K562 (cell line): ENCODE results near the gene PHACTR2. TPM values are rescaled to one million over a fixed set of nuclear protein-coding genes. Genes with fewer than 3 reads are reported as not detected.

ENCODE experiments used
- ATAC-seq: fragments of 200-7000 bp; cut with Tn5 transposase; 3 replicates; pipeline ENCODE4 v1.9.1; 2020; ENCODE audit warnings: moderate library complexity
- BruUV-seq: library from RNA; stranded (reverse); fragments of 400-500 nt; replicated peaks from 2 replicates; lab custom pipeline; 2021; lab: Mats Ljungman, UMichigan
- CTCF ChIA-PET: fragments of 300-600 bp; formaldehyde crosslinking; extraction: SDS; loops from one replicate; lab custom pipeline; 2021; ENCODE audit warnings: low intra/inter-chr PET ratio; lab: Yijun Ruan, JAX
- POLR2A ChIA-PET: fragments of 300-600, 350-650 bp; sonication (Branson Sonifier 250); formaldehyde crosslinking; extraction: SDS; loops from one replicate; lab custom pipeline; 2021; ENCODE audit warnings: antibody characterized with exemption, inconsistent platforms; lab: Yijun Ruan, JAX
- DNase-seq, 4 experiments: peaks; one replicate each; pipeline versions ENCODE4 v3.0.0 to v3.0.0-alpha.2; 2011 to 2018; ENCODE audit warnings: low spot score in 3 of 4, mixed read lengths in 3 of 4; ENCODE audit errors: extremely low read depth in 1 of 4
- FAIRE-seq: peaks from 2 replicates; lab custom pipeline; 2011; peaks lifted over from hg19 to GRCh38; lab: Jason Lieb, UNC
- H2AFZ ChIP-seq: 2 replicates; pipeline ENCODE4 v1.6.0; 2011; ENCODE audit warnings: low read depth, low read length, control low read depth, inconsistent platforms
- H3K27ac ChIP-seq: fragments of 200-600 bp; 3 replicates; pipeline ENCODE4 v1.8.0; 2011; ENCODE audit warnings: low read depth, mild to moderate bottlenecking, control low read depth, inconsistent platforms, low read length, moderate library complexity, mixed read lengths; ENCODE audit errors: extremely low read depth
- H3K27me3 ChIP-seq, 2 experiments: fragments of 300-600 bp in 1 of 2; 2 replicates in 1 of 2; 3 replicates in 1 of 2; pipeline versions ENCODE4 v1.6.0 to v1.8.0; 2011; ENCODE audit warnings: inconsistent platforms in 2 of 2, low read length in 2 of 2, mild to moderate bottlenecking in 1 of 2, mixed read lengths in 1 of 2, moderate library complexity in 1 of 2; ENCODE audit not compliant: control insufficient read depth in 2 of 2, insufficient read depth in 2 of 2
- H3K36me3 ChIP-seq: fragments of 300-600 bp; 3 replicates; pipeline ENCODE4 v1.8.0; 2011; ENCODE audit warnings: mild to moderate bottlenecking, low read length, inconsistent platforms; ENCODE audit not compliant: control insufficient read depth, insufficient read depth
- H3K4me1 ChIP-seq, 2 experiments: fragments of 200-600 bp in 1 of 2; replicated peaks in 1 of 2; 2 replicates in 1 of 2; 3 replicates in 1 of 2; pipeline versions ENCODE4 v1.5.1 to v1.8.0; 2011; ENCODE audit warnings: inconsistent platforms in 2 of 2, low read length in 2 of 2, mild to moderate bottlenecking in 1 of 2, mixed read lengths in 1 of 2, moderate library complexity in 1 of 2; ENCODE audit not compliant: control insufficient read depth in 2 of 2, insufficient read depth in 2 of 2
- H3K4me2 ChIP-seq: 2 replicates; pipeline ENCODE4 v1.6.1; 2011; ENCODE audit warnings: low read length, control low read depth, inconsistent platforms, mixed read lengths; ENCODE audit not compliant: insufficient read depth
- H3K4me3 ChIP-seq: fragments of 200-600 bp; sonication (generic), shearing (Covaris generic); 2 replicates; pipeline ENCODE4 v1.5.1; 2016; ENCODE audit warnings: control low read depth, inconsistent platforms
- H3K79me2 ChIP-seq: fragments of 200-600 bp; 3 replicates; pipeline ENCODE4 v1.8.0; 2011; ENCODE audit warnings: low read length, inconsistent platforms; ENCODE audit not compliant: control insufficient read depth, insufficient read depth
- H3K9ac ChIP-seq, 2 experiments: 2 replicates each; pipeline versions ENCODE4 v1.6.0 to v1.6.1; 2011; ENCODE audit warnings: low read depth in 2 of 2, low read length in 2 of 2, control low read depth in 1 of 2, inconsistent platforms in 1 of 2, mild to moderate bottlenecking in 1 of 2, mixed read lengths in 1 of 2; ENCODE audit not compliant: insufficient read depth in 1 of 2
- H3K9me1 ChIP-seq: one replicate; pipeline ENCODE4 v1.6.0; 2011; ENCODE audit warnings: inconsistent platforms, mild to moderate bottlenecking, low read length, moderate library complexity; ENCODE audit not compliant: control insufficient read depth, insufficient read depth
- H3K9me3 ChIP-seq: replicated peaks from 2 replicates; pipeline ENCODE4 v1.5.1; 2011; ENCODE audit warnings: low read depth, low read length, inconsistent platforms; ENCODE audit not compliant: control insufficient read depth, insufficient read depth
- H4K20me1 ChIP-seq: replicated peaks from 2 replicates; pipeline ENCODE4 v1.6.1; 2011; ENCODE audit warnings: low read length, inconsistent platforms, mixed read lengths; ENCODE audit not compliant: control insufficient read depth, insufficient read depth
- CREBBP ChIP-seq: IDR thresholded peaks from one replicate; pipeline ENCODE4 v1.6.1; 2012; ENCODE audit warnings: low read depth, mild to moderate bottlenecking, control low read depth, inconsistent platforms, low read length
- KDM4B ChIP-seq, 2 experiments: fragments of 450-650 bp in 1 of 2; sonication (generic) in 1 of 2; IDR thresholded peaks; 2 replicates each; pipeline ENCODE4 v1.6.1; 2016 to 2017; ENCODE audit warnings: borderline replicate concordance in 2 of 2, antibody characterized with exemption in 1 of 2, low read depth in 1 of 2, mild to moderate bottlenecking in 1 of 2
- MAFK ChIP-seq: IDR thresholded peaks from 2 replicates; pipeline ENCODE4 v1.6.1; 2011; ENCODE audit warnings: low read length, improper control_type of control experiment
- SRF ChIP-seq, 2 experiments: fragments of 250-450, 450-650 bp in 1 of 2; sonication (Bioruptor Pico) in 1 of 2; sonication (generic) in 1 of 2; formaldehyde crosslinking; IDR thresholded peaks; 2 replicates each; pipeline versions ENCODE4 v1.5.0 to v1.5.1; 2020 to 2022; ENCODE audit warnings: mild to moderate bottlenecking in 1 of 2, missing genetic modification reagents in 1 of 2
- ZBTB1 ChIP-seq: sonication (generic); formaldehyde crosslinking; IDR thresholded peaks from 2 replicates; pipeline ENCODE4 v1.8.1; 2023; ENCODE audit warnings: missing genetic modification reagents, low read depth, mild to moderate bottlenecking, borderline replicate concordance
- WGBS: fragments of 100-300 bp; shearing (Covaris generic); methylation state at CpG from one replicate; pipeline ENCODE4 v1.1.6; 2016; ENCODE audit warnings: low coverage, mixed read lengths; ENCODE audit not compliant: insufficient coverage; ENCODE audit errors: missing lambda C conversion rate; 5-methylcytosine and 5-hydroxymethylcytosine counted together
- in situ Hi-C: fragments of 300-500 bp; cut with MboI; formaldehyde crosslinking; loops from 4 replicates; pipeline ENCODE4 v1.15.0; 2018; ENCODE audit warnings: inconsistent platforms, mixed read lengths
- intact Hi-C: fragments of 100-400 bp; cut with micrococcal nuclease; formaldehyde crosslinking; loops from 2 replicates; pipeline ENCODE4 v1.14.2; 2022
- polyA plus RNA-seq, 8 experiments: library from polyadenylated mRNA; depleted of rRNA in 4 of 8; stranded (reverse) in 5 of 8; unstranded in 3 of 8; fragments of >200 nt; fragmentation: Nextera tagmentation in 2 of 8; fragmentation: Illumina TruSeq in 1 of 8; extraction: Ambion mirVana in 2 of 8; extraction: Trizol in 1 of 8; gene quantifications; 2 replicates each; pipeline versions ENCODE4 v1.2.1 to v1.2.3, GENCODE V29; 2011 to 2014; ENCODE audit warnings: inconsistent platforms in 1 of 8, missing spikeins in 1 of 8
- total RNA-seq, 7 experiments: library from RNA; depleted of rRNA in 6 of 7; stranded (reverse); fragments of >200 nt in 6 of 7; fragmentation: Illumina TruSeq in 2 of 7; extraction: Trizol in 2 of 7; gene quantifications; 2 replicates each; pipeline versions ENCODE4 v1.2.1 to v1.2.3, GENCODE V29; 2011 to 2021; ENCODE audit warnings: low replicate concordance in 1 of 7
- TF ChIP-seq, protein P1 (sequence below): sonication (generic); formaldehyde crosslinking; IDR thresholded peaks from 2 replicates; pipeline ENCODE4 v1.8.1; 2023; ENCODE audit warnings: mild to moderate bottlenecking, missing genetic modification reagents
- TF ChIP-seq, protein P2 (sequence below): fragments of 250-450 bp; sonication (Bioruptor Pico); IDR thresholded peaks from 2 replicates; pipeline ENCODE4 v1.8.0; 2021; ENCODE audit warnings: moderate library complexity, mild to moderate bottlenecking, inconsistent platforms

Gene PHACTR2
- total and polyA plus RNA-seq, 9 of the 15 experiments (the other 6 are each of a cell fraction or from before 2014, with no cell fraction given): 5.3 to 52.5 (median 22.9) TPM

DNA sequence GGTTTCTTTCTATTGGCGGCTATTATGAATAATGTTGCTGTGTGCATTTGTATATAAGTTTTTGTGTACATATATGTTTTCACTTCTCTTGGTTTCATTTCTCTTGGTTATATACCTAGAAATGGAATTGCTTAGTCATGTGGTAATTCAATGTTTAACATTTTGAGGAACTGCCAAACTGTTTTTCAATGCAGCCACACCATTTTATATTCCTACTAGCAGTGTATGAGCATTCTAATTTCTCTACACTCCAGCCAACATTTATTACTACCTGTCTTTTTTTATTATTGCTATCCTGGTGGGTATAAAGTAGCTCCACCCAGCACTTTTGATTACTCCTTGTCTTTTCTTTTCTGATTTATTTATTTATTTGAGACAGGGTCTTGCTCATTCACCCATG lies 54.8 kb downstream of the PHACTR2 start (continued):
- TF ChIP-seq, protein P1, sequence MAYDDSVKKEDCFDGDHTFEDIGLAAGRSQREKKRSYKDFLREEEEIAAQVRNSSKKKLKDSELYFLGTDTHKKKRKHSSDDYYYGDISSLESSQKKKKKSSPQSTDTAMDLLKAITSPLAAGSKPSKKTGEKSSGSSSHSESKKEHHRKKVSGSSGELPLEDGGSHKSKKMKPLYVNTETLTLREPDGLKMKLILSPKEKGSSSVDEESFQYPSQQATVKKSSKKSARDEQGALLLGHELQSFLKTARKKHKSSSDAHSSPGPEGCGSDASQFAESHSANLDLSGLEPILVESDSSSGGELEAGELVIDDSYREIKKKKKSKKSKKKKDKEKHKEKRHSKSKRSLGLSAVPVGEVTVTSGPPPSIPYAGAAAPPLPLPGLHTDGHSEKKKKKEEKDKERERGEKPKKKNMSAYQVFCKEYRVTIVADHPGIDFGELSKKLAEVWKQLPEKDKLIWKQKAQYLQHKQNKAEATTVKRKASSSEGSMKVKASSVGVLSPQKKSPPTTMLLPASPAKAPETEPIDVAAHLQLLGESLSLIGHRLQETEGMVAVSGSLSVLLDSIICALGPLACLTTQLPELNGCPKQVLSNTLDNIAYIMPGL (CRISPR knock-in tag): no peak
- no peak for TF ChIP-seq KDM4B (IDR thresholded peaks at IDR 0.05; ENCODE audit: borderline replicate concordance in 2 of 2, low read depth in 1 of 2)

DNA sequence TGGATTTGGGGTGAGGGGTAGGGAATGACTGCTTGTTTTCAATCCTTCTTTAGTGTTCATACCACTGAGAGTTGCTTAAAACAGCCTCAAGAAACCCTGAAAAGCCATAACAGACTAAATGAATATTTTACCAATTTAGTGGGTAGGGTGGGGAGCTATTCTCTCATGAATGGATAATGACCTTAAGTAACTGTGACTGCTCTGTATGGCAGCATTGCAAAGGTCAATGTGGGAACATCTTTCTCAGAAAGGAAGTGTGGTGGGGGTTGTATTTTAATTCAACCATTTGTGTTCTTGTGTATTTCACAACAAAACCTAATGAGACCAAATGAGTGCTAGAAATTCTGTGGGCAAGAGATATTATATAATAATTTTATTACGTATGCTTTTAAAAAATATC lies 55.7 kb downstream of the PHACTR2 start:
- no peak for DNase-seq
- Histone ChIP-seq H3K9me1 (no peaks in the 10 kb centered on the region), H3K4me3 (no peak overlapping the region), H3K9ac (no peak overlapping the region), H3K4me2 (no peak overlapping the region), H3K27ac (no peak overlapping the region), H3K9me3 (no peaks in the 10 kb centered on the region), H3K79me2 (no peaks in the 10 kb centered on the region), H3K4me1 (peaks cover 0 to 25% of the 10 kb centered on the region in 2 experiments; a peak in 2 of 5 replicates), H4K20me1 (no peaks in the 10 kb centered on the region), H2AFZ (no peak overlapping the region), H3K36me3 (no peaks in the 10 kb centered on the region), H3K27me3 (no peaks in the 10 kb centered on the region)
- no TSS peak for BruUV-seq
- intact Hi-C loops (no loop called here), in situ Hi-C loops (no loop called here)
- ATAC-seq: no peak
- no peak for FAIRE-seq
- POLR2A ChIA-PET: no interaction called here
- no peak for TF ChIP-seq MAFK
- TF ChIP-seq, protein P2, sequence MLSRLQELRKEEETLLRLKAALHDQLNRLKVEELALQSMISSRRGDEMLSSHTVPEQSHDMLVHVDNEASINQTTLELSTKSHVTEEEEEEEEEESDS (CRISPR knock-in tag): no peak
- no peak for TF ChIP-seq SRF (CRISPR knock-in tag; IDR thresholded peaks at IDR 0.05)
- TF ChIP-seq CREBBP: no peak
- TF ChIP-seq ZBTB1 (CRISPR knock-in tag): no peak
- WGBS: 89% methylated on average over 1 of the region's 1 CpG
- CTCF ChIA-PET: interaction anchor here (0.5 kb wide), 1 partner anchor 8 kb away, joined by 4 read pairs; no protein-coding TSS in a partner anchor
